GM12874 (cell line): Measurements from ENCODE around the gene DHX8.

ENCODE experiments used
- TF ChIP-seq, protein P1 (sequence below): IDR thresholded peaks from 2 replicates; pipeline ENCODE4 v1.5.1; 2011; ENCODE audit warnings: low read depth, mild to moderate bottlenecking, control low read depth, low read length, moderate library complexity; ENCODE audit not compliant: insufficient read depth

The DHX8 gene

GRCh38 chr17:43454868-43455267, 28.9 kb upstream of the DHX8 start:
- TF ChIP-seq, protein P1, sequence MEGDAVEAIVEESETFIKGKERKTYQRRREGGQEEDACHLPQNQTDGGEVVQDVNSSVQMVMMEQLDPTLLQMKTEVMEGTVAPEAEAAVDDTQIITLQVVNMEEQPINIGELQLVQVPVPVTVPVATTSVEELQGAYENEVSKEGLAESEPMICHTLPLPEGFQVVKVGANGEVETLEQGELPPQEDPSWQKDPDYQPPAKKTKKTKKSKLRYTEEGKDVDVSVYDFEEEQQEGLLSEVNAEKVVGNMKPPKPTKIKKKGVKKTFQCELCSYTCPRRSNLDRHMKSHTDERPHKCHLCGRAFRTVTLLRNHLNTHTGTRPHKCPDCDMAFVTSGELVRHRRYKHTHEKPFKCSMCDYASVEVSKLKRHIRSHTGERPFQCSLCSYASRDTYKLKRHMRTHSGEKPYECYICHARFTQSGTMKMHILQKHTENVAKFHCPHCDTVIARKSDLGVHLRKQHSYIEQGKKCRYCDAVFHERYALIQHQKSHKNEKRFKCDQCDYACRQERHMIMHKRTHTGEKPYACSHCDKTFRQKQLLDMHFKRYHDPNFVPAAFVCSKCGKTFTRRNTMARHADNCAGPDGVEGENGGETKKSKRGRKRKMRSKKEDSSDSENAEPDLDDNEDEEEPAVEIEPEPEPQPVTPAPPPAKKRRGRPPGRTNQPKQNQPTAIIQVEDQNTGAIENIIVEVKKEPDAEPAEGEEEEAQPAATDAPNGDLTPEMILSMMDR: no peak

DNA sequence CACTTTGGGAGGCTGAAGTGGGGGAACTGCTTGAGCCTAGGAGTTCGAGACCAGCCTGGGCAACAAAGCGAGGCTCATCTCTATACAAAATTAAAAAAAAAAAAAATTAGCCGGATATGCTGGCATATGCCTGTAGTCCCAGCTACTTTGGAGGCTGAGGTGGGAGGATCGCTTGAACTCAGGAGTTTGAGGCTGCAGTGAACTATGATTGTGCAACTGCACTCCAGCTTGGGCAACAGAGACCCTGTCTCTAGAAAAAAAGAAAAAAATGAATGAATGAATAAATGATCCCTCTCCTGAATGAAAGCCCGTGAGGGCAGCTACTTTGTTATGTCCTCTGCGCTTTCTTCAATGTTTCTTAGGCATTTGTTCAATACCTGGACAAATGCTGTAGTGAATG, 27.7 kb upstream of the DHX8 start:
- TF ChIP-seq, protein P1: no peak

DNA sequence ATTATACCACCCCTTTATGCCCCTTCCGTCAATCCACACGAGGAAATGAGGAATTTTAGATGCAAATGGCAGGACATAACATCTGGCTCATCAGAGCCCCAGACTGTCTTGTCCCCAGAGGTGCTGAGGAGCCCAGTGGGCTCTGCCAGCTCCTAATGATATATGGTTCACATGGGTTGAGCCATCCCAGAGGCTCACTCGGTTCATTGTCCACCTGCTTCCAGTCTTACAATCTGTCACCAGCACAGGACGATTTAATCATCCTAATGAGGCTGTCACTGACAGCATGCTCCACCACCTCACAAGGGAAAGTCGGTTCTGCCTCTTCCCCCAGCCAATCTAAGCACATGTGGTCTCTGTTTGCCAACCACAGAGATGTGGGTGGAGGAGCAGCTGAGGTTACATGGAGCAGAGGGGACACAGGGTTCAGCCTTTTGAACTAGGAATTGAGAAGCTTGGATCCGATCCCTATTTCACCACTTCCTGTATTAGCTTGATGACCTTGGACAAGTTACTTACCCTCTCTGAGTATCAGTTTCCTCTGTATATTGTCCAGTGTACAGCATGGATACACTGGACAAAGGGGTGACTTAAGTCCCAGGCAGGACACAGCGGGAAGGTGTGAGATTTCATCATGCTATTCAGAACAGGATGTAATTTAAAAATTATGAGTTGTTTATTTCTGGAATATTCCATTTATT, 27.0 kb upstream of the DHX8 start:
- TF ChIP-seq, protein P1: no peak

DNA sequence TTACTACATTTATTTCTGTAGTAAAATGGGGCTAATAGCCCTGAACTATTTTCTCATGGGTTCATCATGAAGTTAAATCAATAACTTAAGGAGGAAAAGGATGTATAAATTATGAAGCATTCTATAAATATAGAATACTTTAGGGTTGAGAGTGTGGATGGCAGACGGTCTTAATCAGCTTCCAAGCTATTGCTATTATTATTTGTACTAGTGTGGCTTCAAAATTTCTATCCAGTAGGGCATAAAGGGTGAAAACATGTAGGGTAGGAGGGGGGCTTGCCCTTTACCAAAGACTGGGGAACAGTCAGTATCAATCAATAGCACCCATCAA, 26.4 kb upstream of the DHX8 start:
- TF ChIP-seq, protein P1: no peak

GRCh38 chr17:43461185-43461584, 22.6 kb upstream of the DHX8 start:
- TF ChIP-seq, protein P1: no peak

- TF ChIP-seq, protein P1: no peak
Observed at GRCh38 chr17:43463241-43463640, 20.5 kb upstream of the DHX8 start.

DNA sequence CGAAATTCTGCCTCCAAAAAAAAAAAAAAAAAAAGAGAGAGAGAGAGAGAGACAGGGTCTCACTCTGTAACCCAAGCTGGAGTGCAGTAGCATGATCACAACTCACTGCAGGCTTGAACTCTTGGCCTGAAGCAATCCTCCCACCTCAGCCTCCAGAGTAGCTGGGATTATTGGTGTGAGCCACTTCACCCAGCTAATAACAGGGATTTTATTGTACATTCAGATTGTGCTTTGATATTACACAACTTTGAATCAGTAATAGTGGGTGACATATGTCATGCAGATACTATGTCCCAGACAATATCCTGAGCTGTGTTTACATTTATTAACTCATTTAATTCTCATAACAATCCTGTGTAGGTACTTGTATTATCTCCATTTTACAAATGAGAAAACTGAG, 19.7 kb upstream of the DHX8 start:
- TF ChIP-seq, protein P1: no peak
